Measurements from ENCODE around the gene PHACTR3. TPM values are rescaled to one million over a fixed set of nuclear protein-coding genes. Genes with fewer than 3 reads are reported as not detected.

PHACTR3 gene
- total RNA-seq, 1 donor from 2014 or later, result 1.1 TPM

DNA sequence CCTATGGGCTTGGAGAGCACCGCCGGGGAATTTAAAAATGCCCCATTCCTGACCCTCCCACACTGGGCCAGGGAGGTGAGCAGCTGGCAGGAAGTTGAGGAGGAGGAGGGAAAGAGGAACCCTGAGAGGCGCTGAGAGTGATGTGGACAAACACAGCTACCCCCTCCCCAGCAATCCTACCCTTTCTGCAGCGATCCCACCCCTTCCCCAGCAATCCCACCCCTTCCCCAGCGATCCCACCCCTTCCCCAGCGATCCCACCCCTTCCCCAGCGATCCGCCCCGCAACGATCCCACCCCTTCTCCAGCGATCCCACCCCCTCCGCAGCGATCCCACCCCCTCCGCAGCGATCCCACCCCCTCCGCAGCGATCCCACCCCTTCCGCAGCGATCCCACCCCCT is 217.4 kb downstream of the PHACTR3 start:
- H3K9me3 Mint-ChIP-seq (ENCODE audit: low read depth), result no peaks in the 10 kb centered on the region
- no peaks in the 10 kb centered on the region for H3K4me1 Mint-ChIP-seq (ENCODE audit: low read depth)
- H3K27ac Mint-ChIP-seq, result no peak overlapping the region
- H3K4me3 Mint-ChIP-seq (ENCODE audit: low read depth), result no peak overlapping the region
- H3K36me3 Mint-ChIP-seq (ENCODE audit: insufficient read depth), result no peaks in the 10 kb centered on the region
- H3K27me3 Mint-ChIP-seq, result peaks cover 10% of the 10 kb centered on the region
- no peak for DNase-seq (ENCODE audit: low spot score, unreplicated experiment)
- TF ChIP-seq, protein P1, sequence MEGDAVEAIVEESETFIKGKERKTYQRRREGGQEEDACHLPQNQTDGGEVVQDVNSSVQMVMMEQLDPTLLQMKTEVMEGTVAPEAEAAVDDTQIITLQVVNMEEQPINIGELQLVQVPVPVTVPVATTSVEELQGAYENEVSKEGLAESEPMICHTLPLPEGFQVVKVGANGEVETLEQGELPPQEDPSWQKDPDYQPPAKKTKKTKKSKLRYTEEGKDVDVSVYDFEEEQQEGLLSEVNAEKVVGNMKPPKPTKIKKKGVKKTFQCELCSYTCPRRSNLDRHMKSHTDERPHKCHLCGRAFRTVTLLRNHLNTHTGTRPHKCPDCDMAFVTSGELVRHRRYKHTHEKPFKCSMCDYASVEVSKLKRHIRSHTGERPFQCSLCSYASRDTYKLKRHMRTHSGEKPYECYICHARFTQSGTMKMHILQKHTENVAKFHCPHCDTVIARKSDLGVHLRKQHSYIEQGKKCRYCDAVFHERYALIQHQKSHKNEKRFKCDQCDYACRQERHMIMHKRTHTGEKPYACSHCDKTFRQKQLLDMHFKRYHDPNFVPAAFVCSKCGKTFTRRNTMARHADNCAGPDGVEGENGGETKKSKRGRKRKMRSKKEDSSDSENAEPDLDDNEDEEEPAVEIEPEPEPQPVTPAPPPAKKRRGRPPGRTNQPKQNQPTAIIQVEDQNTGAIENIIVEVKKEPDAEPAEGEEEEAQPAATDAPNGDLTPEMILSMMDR (IDR thresholded peaks at IDR 0.05; ENCODE audit: unreplicated experiment), result no peak

DNA sequence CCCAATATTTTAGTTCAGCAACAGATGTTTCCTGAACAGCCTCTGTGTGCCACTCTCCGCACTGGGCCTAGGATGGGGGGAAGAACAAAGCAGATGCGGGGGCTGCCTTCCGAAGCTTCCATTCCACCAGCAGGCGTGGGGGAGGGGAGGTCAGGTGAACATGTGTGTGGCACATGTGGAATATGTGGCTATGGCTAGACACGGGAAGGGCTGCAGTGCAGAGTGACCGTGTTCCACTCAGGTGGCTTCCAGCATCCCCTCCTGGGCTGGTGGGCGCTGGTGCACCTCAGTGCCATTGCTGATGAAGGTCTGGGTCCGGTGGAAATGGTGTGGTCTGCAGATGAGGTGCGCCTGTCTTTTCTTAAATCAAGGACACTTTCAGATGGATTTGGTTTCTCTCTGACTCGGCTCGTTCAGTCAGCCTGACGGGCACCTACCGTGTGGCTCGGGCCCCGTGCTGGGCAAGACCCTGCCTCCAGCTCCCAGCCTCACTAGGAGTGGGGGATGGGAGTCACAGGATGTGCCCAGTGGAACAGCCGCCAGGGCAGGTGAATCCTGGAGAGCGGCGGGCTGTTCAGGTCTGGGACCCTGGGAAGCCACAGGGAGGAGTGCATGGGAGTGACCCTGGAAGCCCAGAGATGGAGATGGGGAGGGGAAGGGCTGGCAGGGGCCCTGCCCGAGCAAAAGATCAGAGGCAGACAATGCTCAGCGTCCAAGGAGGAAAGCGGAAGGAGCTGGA is 218.1 kb downstream of the PHACTR3 start:
- Mint-ChIP-seq H3K4me3 (ENCODE audit: low read depth) (no peak overlapping the region), H3K36me3 (ENCODE audit: insufficient read depth) (no peaks in the 10 kb centered on the region), H3K9me3 (ENCODE audit: low read depth) (no peaks in the 10 kb centered on the region), H3K27me3 (peaks cover 13% of the 10 kb centered on the region), H3K4me1 (ENCODE audit: low read depth) (no peaks in the 10 kb centered on the region), H3K27ac (no peak overlapping the region)
- DNase-seq (ENCODE audit: low spot score, unreplicated experiment), result no peak
- TF ChIP-seq, protein P1 (IDR thresholded peaks at IDR 0.05; ENCODE audit: unreplicated experiment), result no peak

DNA sequence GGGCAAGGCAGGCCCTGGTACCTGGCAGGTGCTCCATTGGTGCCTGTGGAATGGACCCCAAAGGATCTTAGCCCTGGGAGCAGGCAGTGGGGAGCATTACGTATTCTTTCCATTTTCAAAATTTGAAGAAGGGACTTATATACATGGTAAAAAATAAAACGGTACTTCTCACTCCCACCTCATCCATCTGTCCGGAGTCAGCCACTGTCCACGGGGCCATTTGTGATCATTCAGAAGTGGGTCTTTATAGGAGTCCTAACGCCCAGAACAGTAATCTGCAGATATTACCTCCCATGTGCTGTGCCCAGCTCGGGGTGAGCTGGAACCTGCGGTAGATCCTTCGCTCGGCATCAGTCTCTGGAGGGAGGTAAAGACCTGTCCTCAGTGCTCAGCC is 218.7 kb downstream of the PHACTR3 start:
- TF ChIP-seq, protein P1 (IDR thresholded peaks at IDR 0.05; ENCODE audit: unreplicated experiment), result no peak
- Mint-ChIP-seq H3K27ac (no peak overlapping the region), H3K4me3 (ENCODE audit: low read depth) (no peak overlapping the region), H3K9me3 (ENCODE audit: low read depth) (no peaks in the 10 kb centered on the region), H3K36me3 (ENCODE audit: insufficient read depth) (no peaks in the 10 kb centered on the region), H3K27me3 (peaks cover 13% of the 10 kb centered on the region), H3K4me1 (ENCODE audit: low read depth) (no peaks in the 10 kb centered on the region)
- no peak for DNase-seq (ENCODE audit: low spot score, unreplicated experiment)

DNA sequence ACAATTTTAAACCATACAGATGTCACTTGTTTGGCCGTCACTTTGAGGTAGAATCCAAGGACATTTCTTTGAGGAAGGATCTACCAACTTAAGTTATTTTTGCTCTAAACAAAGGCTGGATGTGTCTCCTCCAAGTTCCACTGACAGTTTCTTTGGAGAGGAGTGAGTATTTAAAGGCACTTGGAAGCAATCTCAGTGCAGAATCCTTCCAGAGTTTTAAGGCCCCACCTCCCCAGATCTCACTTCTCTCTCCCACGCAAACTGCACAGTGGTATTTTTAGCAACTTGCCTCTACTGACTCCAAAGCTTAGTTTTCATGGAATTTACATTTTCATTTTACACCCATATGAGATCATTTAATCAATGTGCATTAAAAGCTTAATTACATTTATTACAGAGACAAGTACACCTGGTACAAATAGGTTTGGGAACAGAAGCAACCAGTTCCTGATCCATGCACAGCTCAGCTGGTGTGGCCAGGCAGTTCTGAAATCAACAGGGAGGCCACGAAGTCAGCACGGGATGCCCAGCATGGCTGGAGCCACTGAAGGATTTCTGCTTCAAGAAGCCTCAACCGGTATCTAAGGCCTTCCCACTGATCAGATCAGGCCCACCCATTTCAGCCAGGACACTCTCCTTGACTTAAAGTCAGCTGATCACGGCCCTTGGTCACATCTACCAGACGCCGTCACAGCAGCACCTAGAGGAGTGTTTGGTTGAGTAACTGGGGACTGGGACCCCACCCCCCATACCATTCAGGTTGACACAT is 219.3 kb downstream of the PHACTR3 start:
- no peaks in the 10 kb centered on the region for H3K9me3 Mint-ChIP-seq (ENCODE audit: low read depth)
- H3K36me3 Mint-ChIP-seq (ENCODE audit: insufficient read depth), result no peaks in the 10 kb centered on the region
- no peak overlapping the region for H3K4me3 Mint-ChIP-seq (ENCODE audit: low read depth)
- no peaks in the 10 kb centered on the region for H3K4me1 Mint-ChIP-seq (ENCODE audit: low read depth)
- no peak overlapping the region for H3K27ac Mint-ChIP-seq
- H3K27me3 Mint-ChIP-seq, result peaks cover 20% of the 10 kb centered on the region
- TF ChIP-seq, protein P1 (IDR thresholded peaks at IDR 0.05; ENCODE audit: unreplicated experiment), result no peak
- no peak for DNase-seq (ENCODE audit: low spot score, unreplicated experiment)

DNA sequence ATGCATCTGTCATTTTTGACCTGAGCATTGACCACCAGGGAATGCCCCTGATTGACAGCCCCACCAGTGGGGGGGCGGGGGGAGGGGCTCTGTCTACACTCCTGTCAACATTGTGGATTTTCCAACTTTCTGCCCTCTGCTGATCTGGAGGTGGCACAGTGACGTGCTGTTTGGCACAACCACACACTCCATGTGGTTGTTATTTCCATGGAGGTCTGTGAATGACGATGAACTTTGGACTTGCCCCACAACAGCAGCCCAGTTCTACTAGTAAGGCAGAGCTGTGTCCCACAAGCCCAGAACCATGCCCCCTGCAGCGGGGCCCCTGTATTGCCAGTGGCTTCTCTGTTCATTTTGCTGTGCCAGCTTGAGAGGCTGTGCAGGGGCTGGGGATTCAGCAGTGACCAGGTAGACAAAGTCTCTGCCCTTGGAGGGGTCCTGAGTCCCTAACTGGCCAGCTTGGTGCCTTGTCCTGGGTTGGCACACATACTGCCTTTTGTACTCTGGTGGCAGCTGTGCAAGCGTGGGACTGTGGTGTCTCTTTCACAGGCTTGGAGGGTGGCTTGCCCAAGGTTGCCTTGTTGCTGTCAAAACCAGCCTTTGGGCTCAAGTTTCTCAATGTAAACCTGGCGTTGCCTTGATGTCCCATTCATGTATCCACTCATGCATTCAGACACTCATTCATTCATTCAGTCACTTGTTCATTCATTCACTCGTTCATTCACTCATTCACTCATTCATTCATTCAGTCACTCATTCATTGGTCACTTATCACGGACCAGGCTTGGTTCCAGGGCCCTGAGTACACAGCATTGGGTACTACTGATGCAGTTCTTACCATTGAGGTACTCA is 220.6 kb downstream of the PHACTR3 start:
- TF ChIP-seq, protein P1 (IDR thresholded peaks at IDR 0.05; ENCODE audit: unreplicated experiment), result no peak
- Mint-ChIP-seq H3K4me1 (ENCODE audit: low read depth) (no peaks in the 10 kb centered on the region), H3K36me3 (ENCODE audit: insufficient read depth) (no peaks in the 10 kb centered on the region), H3K27ac (no peak overlapping the region), H3K4me3 (ENCODE audit: low read depth) (no peak overlapping the region), H3K9me3 (ENCODE audit: low read depth) (no peaks in the 10 kb centered on the region), H3K27me3 (peaks cover 29% of the 10 kb centered on the region)
- no peak for DNase-seq (ENCODE audit: low spot score, unreplicated experiment)

Measured in progenitor cell of endocrine pancreas (in vitro differentiated cells).